Measurements from ENCODE around the gene POLK. TPM values are rescaled to one million over a fixed set of nuclear protein-coding genes. Genes with fewer than 3 reads are reported as not detected.
"Not testable (repeated sequence)": the region's sequence is repeated elsewhere in the genome, so short reads cannot be mapped to it uniquely, and the experiment has no call there.

Gene POLK
- polyA plus RNA-seq, 6 donors from 2014 or later = 19.3 to 34.7 (median 27.1) TPM

DNA sequence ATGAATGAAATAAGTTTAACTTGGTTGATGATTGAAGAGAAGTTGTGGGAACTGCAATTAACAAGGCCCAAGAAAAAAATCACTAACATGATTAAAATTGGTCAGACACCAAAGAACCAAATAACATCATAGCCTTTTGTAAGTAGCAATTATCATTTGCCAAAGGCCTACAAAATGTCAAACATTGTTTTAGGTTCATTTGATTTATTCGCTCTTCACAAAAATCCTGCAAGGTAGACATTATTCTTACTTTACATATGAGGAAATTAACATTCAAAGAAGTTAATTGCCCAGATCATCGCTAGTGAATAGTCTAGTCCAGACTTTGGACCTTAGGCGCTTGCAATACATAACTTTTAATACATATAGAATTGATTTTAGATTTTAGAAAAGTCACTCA lies 2.6 kb downstream of the POLK start:
- Mint-ChIP-seq H3K27ac (peak overlapping the region; percentile 75 to 98 (median 92)), H3K9me3 (peaks cover 0 to 5% (median 3%) of the 10 kb centered on the region in 7 donors), H3K36me3 (peaks cover 3 to 5% of the 10 kb centered on the region in 2 donors), H3K27me3 (no peaks in the 10 kb centered on the region), H3K4me1 (peaks cover 35 to 74% (median 71%) of the 10 kb centered on the region in 3 donors), H3K4me3 (peak overlapping the region in 6 of 8 donors; percentile 43 to 97 (median 70))
- no peak for ATAC-seq (ENCODE audit: low read depth in 2 of 2)
- DNase-seq = no peak

DNA sequence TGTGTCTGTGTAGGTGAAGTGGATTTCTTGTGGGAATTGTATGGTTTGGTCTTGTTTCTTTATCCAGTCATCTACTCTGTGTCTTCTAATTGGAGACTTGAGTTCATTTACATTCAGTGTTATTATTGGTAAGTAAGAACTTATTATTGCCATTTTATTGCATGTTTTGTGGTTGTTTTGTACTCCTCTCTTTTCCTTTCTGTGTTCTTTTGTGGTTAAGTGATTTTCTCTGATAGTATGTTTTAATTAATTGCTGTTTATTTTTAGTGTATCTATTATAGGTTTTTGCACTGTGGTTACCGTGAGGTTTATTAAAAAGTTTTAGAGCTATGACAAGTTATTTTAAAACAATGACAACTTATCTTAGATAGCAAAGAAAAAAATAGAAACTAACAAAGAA lies 8.1 kb downstream of the POLK start:
- peak overlapping the region in 1 of 6 donors; percentile 92 for H3K27ac Mint-ChIP-seq
- no peaks in the 10 kb centered on the region for H3K27me3 Mint-ChIP-seq
- peaks cover 4 to 32% (median 26%) of the 10 kb centered on the region in 7 donors for H3K9me3 Mint-ChIP-seq
- DNase-seq (no peak), ATAC-seq (ENCODE audit: low read depth in 2 of 2) (no peak)
- peak overlapping the region in 1 of 8 donors; percentile 16 for H3K4me3 Mint-ChIP-seq
- peaks cover 31 to 56% (median 48%) of the 10 kb centered on the region in 3 donors for H3K4me1 Mint-ChIP-seq
- peaks cover 24 to 25% of the 10 kb centered on the region in 2 donors for H3K36me3 Mint-ChIP-seq

DNA sequence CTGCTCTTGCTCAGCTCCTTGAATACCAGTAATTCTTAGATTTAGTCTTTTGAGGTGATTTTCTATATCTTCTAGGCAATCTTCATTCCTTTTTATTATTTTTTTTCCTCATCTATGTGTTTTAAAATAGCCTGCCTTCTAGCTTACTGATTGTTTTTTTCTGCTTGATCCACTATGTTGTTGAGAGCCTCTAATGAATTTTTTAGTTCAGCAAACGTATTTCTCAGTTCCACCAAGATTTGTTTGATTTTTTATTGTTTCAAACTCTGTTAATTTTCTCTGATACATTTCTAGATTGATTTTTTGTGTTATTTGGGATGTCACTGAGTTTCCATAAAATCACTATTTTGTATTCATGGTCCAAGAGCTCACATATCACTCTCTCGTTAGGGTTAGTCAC lies 9.5 kb downstream of the POLK start:
- peak overlapping the region in 1 of 8 donors; percentile 18 for H3K4me3 Mint-ChIP-seq
- DNase-seq (no peak), ATAC-seq (ENCODE audit: low read depth in 2 of 2) (no peak)
- H3K9me3 Mint-ChIP-seq = peaks cover 4 to 32% (median 26%) of the 10 kb centered on the region in 7 donors
- H3K27ac Mint-ChIP-seq = peak overlapping the region in 2 of 6 donors; percentile 6 to 47
- peaks cover 41 to 56% (median 52%) of the 10 kb centered on the region in 3 donors for H3K4me1 Mint-ChIP-seq
- no peaks in the 10 kb centered on the region for H3K27me3 Mint-ChIP-seq
- peaks cover 24 to 25% of the 10 kb centered on the region in 2 donors for H3K36me3 Mint-ChIP-seq

DNA sequence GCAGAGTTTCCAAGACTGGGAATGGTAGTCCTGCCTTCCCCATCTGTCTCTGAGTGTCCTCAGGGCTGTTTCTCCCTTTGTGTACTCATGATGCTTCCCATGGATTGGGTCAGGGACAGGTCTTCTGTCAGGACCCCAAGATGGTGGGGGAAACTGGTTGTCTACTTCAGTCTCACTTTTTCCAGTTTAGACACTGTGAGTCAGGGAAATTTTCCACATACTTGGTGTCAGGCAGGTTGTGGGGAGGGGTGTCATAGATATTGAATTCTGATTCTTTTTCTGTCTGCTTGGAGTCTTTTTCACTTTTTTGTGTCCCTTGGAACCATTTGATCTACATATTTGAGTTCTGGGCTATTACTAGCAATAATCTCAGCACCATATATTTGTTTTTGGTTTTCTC lies 10.3 kb downstream of the POLK start:
- peaks cover 4 to 32% (median 26%) of the 10 kb centered on the region in 7 donors for H3K9me3 Mint-ChIP-seq
- no peak for ATAC-seq (ENCODE audit: low read depth in 2 of 2)
- peaks cover 24 to 25% of the 10 kb centered on the region in 2 donors for H3K36me3 Mint-ChIP-seq
- no peaks in the 10 kb centered on the region for H3K27me3 Mint-ChIP-seq
- DNase-seq = no peak
- H3K27ac Mint-ChIP-seq = no peak overlapping the region
- peaks cover 38 to 56% (median 54%) of the 10 kb centered on the region in 3 donors for H3K4me1 Mint-ChIP-seq
- peak overlapping the region in 1 of 8 donors; percentile 58 for H3K4me3 Mint-ChIP-seq

DNA sequence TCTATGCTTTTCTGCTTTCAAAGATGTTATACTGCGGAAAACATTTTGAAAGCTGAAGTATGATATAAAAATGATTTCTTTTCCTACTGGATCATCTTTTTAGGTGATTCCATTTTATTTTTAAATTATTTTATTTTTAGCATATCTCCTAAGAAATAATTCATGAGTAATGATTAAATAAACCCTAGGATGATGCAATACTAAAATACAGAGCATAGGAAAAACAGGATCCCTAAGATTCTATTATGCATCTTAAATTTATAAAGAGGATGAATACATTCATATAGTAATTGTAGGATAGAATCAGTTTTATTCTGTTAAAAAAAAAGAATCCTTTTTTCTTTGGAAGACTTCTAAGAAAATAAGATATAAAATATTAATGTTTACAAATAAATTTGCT lies 10.9 kb downstream of the POLK start:
- no peak for DNase-seq
- ATAC-seq (ENCODE audit: low read depth in 2 of 2) = no peak
- no peak overlapping the region for H3K4me3 Mint-ChIP-seq
- peaks cover 24 to 25% of the 10 kb centered on the region in 2 donors for H3K36me3 Mint-ChIP-seq
- H3K27me3 Mint-ChIP-seq = no peaks in the 10 kb centered on the region
- H3K4me1 Mint-ChIP-seq = peaks cover 38 to 55% (median 52%) of the 10 kb centered on the region in 3 donors
- H3K27ac Mint-ChIP-seq = no peak overlapping the region
- H3K9me3 Mint-ChIP-seq = peaks cover 4 to 32% (median 26%) of the 10 kb centered on the region in 7 donors

DNA sequence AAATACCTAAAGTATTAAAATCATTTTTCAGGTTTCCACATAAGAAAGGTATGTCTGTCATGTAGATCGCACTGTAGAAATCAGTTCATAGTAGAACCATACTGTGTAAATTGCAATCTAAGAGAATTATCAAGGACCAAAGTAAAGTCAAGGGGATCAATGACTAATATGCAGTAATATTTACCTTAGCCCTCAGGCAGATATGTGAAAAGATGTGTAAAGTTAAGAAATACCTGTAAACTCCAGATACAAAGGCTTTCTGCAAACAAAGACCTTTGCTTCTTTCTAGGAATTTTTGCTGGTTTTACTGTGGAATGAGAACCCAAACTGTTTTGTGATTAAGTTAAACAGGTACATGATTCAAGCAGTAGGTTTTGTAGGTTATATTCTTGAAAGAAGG lies 11.6 kb downstream of the POLK start:
- Mint-ChIP-seq H3K36me3 (peaks cover 24 to 25% of the 10 kb centered on the region in 2 donors), H3K4me1 (peaks cover 34 to 51% (median 45%) of the 10 kb centered on the region in 3 donors), H3K27me3 (no peaks in the 10 kb centered on the region), H3K9me3 (peaks cover 4 to 32% (median 26%) of the 10 kb centered on the region in 7 donors), H3K4me3 (peak overlapping the region in 4 of 8 donors; percentile 54 to 67 (median 59)), H3K27ac (peak overlapping the region in 3 of 6 donors; percentile 58 to 92 (median 77))
- ATAC-seq (ENCODE audit: low read depth in 2 of 2) = no peak
- no peak for DNase-seq

DNA sequence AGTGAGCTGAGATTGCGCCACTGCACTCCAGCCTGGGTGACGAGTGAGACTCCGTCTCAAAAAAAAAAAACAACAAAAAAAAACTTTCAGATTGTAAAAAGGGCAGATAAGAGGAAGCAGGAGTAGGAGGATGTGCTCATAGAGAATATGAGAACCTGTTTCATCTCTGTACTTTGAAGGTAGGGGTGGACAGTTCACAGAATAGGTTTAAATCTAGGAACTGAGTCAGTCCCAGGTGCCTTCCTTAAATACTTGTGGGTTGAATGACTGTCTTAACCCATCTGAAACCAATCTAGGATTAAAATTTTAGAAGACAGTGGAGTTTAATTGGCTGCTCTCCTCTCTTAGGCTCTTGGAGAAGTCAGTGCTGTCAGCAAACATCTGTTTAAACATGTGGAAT lies 12.4 kb downstream of the POLK start:
- Mint-ChIP-seq H3K4me1 (peaks cover 33 to 50% (median 37%) of the 10 kb centered on the region in 3 donors), H3K27ac (peak overlapping the region; percentile 54 to 92 (median 76)), H3K36me3 (peaks cover 22 to 25% of the 10 kb centered on the region in 2 donors), H3K27me3 (no peaks in the 10 kb centered on the region), H3K4me3 (peak overlapping the region; percentile 12 to 84 (median 59)), H3K9me3 (peaks cover 4 to 31% (median 24%) of the 10 kb centered on the region in 7 donors)
- DNase-seq (peak; percentile 15), ATAC-seq (ENCODE audit: low read depth in 2 of 2) (peak; percentile 65 to 67)

DNA sequence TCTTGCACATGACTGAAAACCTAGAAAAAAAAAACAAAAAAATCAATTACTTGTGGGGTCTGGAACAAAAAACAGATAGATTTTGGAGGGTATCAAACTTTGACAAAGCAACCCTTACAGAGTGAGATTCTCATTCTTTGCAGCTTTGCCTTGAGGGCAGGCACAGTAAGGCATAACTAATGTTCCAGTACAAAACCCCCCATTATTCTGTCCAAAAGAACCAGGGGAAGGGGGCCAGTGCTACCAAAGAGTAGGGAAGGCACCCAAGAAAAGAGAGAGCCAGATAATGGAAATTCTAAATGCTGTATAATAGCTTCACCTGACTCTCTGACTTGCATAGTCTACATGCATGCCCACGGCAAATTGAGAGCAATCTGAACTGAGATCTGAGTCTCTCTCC lies 12.9 kb downstream of the POLK start:
- ATAC-seq (ENCODE audit: low read depth in 2 of 2) (no peak), DNase-seq (no peak)
- Mint-ChIP-seq H3K4me3 (peak overlapping the region in 5 of 8 donors; percentile 12 to 85 (median 54)), H3K4me1 (peaks cover 28 to 50% (median 31%) of the 10 kb centered on the region in 3 donors), H3K27ac (peak overlapping the region; percentile 14 to 92 (median 66)), H3K9me3 (peaks cover 1 to 28% (median 21%) of the 10 kb centered on the region in 7 donors), H3K36me3 (peaks cover 17 to 19% of the 10 kb centered on the region in 2 donors), H3K27me3 (no peaks in the 10 kb centered on the region)

DNA sequence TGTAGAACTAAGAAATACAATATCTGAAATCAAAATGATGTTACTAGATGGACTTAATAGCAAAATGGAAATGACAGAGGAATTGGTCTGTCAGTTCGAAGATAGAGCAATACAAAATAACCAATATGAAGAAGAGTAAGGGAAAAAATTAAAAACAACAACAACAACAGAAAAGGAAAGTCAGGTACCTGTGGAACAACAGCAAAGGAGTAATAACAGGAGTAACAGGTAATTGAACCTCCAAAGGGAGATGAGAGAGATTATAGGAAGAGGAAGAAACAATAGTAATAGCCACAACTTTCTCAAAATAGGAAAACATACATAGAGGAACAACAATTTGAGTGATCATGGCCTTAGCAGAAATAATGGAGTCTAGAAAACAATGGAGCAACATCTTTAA lies 13.7 kb downstream of the POLK start:
- no peaks in the 10 kb centered on the region for H3K27me3 Mint-ChIP-seq
- no peak for DNase-seq
- H3K27ac Mint-ChIP-seq = peak overlapping the region; percentile 49 to 94 (median 82)
- H3K36me3 Mint-ChIP-seq = peaks cover 10 to 14% of the 10 kb centered on the region in 2 donors
- H3K9me3 Mint-ChIP-seq = peaks cover 0 to 21% (median 14%) of the 10 kb centered on the region in 7 donors
- peak overlapping the region; percentile 2 to 89 (median 50) for H3K4me3 Mint-ChIP-seq
- ATAC-seq (ENCODE audit: low read depth in 2 of 2) = no peak
- peaks cover 24 to 50% (median 26%) of the 10 kb centered on the region in 3 donors for H3K4me1 Mint-ChIP-seq

DNA sequence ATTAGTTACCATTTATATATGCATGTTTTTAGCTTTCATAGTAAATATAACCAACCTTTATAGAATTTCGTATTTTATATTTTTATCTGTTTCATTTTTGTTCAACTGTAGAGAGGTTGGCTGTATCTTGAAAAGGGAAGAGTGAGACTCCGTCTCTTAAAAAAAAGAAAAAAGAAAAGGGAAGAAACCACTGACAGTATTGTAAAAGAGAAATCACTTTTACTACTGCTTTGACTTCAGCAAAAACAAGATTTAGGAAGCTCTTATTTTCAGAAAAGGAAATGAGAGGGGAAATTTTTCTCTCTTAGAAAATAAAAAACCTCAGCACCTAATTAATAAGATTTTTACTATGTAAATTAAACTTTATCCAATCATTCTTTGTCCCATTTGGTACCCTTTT lies 14.4 kb downstream of the POLK start:
- Mint-ChIP-seq H3K36me3 (peaks cover 4 to 7% of the 10 kb centered on the region in 2 donors), H3K27me3 (no peaks in the 10 kb centered on the region), H3K4me3 (peak overlapping the region; percentile 39 to 89 (median 61)), H3K9me3 (peaks cover 0 to 13% (median 7%) of the 10 kb centered on the region in 7 donors), H3K4me1 (peaks cover 24 to 50% (median 26%) of the 10 kb centered on the region in 3 donors), H3K27ac (peak overlapping the region; percentile 47 to 94 (median 70))
- DNase-seq (peak; percentile 36), ATAC-seq (ENCODE audit: low read depth in 2 of 2) (peak; percentile 78 to 81)

DNA sequence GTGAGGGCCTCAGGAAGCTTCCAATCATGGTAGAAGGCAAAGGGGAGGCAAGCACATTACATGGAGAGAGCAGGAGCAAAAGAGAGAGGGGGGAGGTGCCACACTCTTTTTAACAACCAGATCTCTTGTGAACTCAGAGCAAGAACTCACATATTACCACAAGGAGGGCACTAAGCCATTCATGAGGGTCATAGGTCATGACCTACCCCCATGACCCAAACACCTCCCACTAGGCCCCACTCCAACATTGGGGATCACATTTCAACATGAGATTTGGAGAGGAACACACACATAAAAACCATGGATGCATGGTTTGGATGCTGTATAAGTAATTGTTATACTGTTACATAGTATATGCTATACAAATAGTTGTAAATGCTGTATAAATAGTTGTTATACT lies 17.5 kb downstream of the POLK start:
- DNase-seq (no peak), ATAC-seq (ENCODE audit: low read depth in 2 of 2) (no peak)
- peak overlapping the region in 4 of 6 donors; percentile 8 to 71 (median 20) for H3K27ac Mint-ChIP-seq
- peaks cover 0 to under 1% of the 10 kb centered on the region in 2 donors for H3K36me3 Mint-ChIP-seq
- peaks cover 0 to 9% (median under 1%) of the 10 kb centered on the region in 7 donors for H3K9me3 Mint-ChIP-seq
- peaks cover 16 to 40% (median 25%) of the 10 kb centered on the region in 3 donors for H3K4me1 Mint-ChIP-seq
- no peak overlapping the region for H3K4me3 Mint-ChIP-seq
- no peaks in the 10 kb centered on the region for H3K27me3 Mint-ChIP-seq

DNA sequence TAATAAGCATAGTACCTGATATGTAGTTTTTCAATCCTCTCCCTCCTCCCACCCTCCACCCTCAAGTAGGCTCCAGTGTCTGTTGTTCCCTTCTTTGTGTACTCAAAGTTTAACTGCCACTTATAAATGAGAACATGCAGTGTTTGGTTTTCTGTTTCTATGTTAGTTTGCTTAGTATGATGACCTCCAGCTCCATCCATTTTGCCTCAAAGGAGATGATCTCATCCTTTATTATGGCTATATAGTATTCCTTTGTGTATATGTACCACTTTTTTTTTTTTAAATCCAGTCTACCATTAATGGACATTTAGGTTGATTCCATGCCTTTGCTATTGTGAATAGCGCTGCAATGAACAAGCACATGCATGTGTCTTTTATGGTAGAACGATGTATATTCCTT lies 20.5 kb downstream of the POLK start:
- H3K9me3 Mint-ChIP-seq = peaks cover 7 to 27% (median 18%) of the 10 kb centered on the region in 7 donors
- DNase-seq (no peak), ATAC-seq (ENCODE audit: low read depth in 2 of 2) (no peak)
- no peaks in the 10 kb centered on the region for H3K27me3 Mint-ChIP-seq
- peaks cover 20 to 21% of the 10 kb centered on the region in 2 donors for H3K36me3 Mint-ChIP-seq
- H3K4me1 Mint-ChIP-seq = peaks cover 13 to 33% (median 26%) of the 10 kb centered on the region in 3 donors
- no peak overlapping the region for H3K27ac Mint-ChIP-seq
- H3K4me3 Mint-ChIP-seq = no peak overlapping the region

DNA sequence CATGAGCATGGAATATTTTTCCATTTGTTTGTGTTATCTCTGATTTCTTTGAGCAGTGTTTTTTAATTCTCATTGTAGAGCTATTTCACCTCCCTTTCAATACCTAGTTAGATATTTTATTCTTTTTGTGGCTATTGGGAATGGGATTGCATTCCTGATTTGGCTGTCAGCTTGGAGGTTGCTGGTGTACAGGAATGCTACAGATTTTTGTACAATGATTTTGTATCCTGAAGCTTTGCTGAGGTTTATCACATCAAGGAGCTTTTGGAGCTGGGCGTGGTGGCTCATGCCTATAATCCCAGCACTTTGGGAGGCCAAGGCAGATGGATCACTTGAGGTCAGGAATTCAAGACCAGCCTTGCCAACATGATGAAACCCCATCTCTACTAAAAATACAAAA lies 22.0 kb downstream of the POLK start:
- not testable (repeated sequence) for DNase-seq; H3K27me3 Mint-ChIP-seq; H3K4me3 Mint-ChIP-seq; H3K27ac Mint-ChIP-seq; ATAC-seq (ENCODE audit: low read depth in 2 of 2)
- Mint-ChIP-seq H3K9me3 (peaks cover 7 to 27% (median 18%) of the 10 kb centered on the region in 7 donors), H3K36me3 (peaks cover 20 to 21% of the 10 kb centered on the region in 2 donors), H3K4me1 (peaks cover 16 to 35% (median 25%) of the 10 kb centered on the region in 3 donors)

DNA sequence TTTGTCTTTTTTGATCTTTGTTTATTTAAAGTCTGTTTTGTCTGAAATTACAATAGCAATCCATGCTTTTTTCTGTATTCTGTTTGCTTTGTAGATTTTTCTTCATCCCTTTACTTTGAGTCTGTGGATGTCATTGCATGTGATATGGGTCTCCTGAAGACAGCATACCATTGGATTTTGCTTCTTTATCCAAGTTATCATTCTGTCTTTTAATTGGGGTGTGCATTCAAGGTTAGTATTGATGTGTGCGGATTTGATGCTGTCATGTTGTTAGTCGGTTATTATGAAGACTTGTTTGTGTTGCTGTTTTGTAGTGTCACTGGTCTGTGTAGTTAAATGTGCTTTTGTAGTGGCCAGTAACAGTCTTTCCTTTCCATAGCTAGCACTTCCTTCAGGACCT lies 23.0 kb downstream of the POLK start:
- Mint-ChIP-seq H3K27ac (peak overlapping the region in 1 of 6 donors; percentile 52), H3K36me3 (peaks cover 20 to 21% of the 10 kb centered on the region in 2 donors), H3K27me3 (no peaks in the 10 kb centered on the region), H3K4me1 (peaks cover 16 to 35% (median 19%) of the 10 kb centered on the region in 3 donors), H3K9me3 (peaks cover 7 to 27% (median 18%) of the 10 kb centered on the region in 7 donors), H3K4me3 (no peak overlapping the region)
- DNase-seq (no peak), ATAC-seq (ENCODE audit: low read depth in 2 of 2) (no peak)

Measured in naive B cell (primary cell).